ENCODE results near the gene C17orf100. TPM values are rescaled to one million over a fixed set of nuclear protein-coding genes. Genes with fewer than 3 reads are reported as not detected.

The C17orf100 gene
- total RNA-seq = 2.0 to 3.0 TPM (median 2.9 TPM) in 3 replicates
- long read RNA-seq, transcript C17orf100-201 (1 exons, 1,756 nt) = major isoform, 8 of 8 reads
- long read RNA-seq, partial matches to known transcripts = 0 of 8 reads
- long read RNA-seq, other reads (novel, unspliced or antisense) = 0 of 8 reads

DNA sequence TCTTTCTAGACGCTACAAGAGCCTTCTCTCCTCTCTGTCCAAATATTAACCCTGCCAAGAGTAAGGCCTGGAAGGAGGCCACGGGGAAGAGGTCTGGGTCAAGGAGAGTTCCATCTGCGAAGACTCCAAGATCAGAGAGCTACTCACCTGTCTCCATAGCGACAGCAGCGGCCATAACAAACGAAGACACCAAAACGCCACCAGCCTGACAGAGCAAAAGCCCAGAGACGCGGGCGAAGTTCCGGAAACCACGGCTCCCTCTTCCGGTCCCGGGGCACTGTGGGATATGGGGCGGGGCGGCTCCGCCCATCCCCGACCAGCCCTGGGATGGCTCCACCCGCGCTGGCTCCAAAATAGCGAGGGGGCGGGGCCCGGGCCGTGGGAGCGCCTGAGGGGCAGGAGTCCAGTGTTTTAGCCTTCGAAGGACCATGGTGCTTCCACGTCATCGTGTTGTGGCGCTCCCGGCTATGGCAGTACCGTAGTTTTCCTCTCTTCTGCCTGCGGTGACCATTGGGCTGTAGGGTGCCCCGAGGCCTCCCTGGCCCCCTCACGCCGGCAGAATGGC, at the start of gene C17orf100, which contains the start of gene MED31:
C17orf100 (plus strand) TSS at position 409 of the 565 bp plus-strand sequence; CDS start at position 561, 152 bp downstream.
MED31 (minus strand) TSS at position 252 of the 565 bp plus-strand sequence; CDS start at position 175, 77 bp downstream.
- Mint-ChIP-seq H3K27ac (ENCODE audit: unreplicated experiment) (peak within 1 kb of the TSS; percentile 98), H3K4me3 (ENCODE audit: unreplicated experiment) (peak within 1 kb of the TSS; percentile 91), H3K4me1 (ENCODE audit: low read depth) (peaks cover 50% of the 10 kb centered on the region), H3K36me3 (ENCODE audit: low read depth) (peaks cover 10% of the 10 kb centered on the region), H3K27me3 (ENCODE audit: low read depth) (peaks cover 25% of the 10 kb centered on the region), H3K9me3 (ENCODE audit: low read depth) (peaks cover 6% of the 10 kb centered on the region)
- DNase-seq (ENCODE audit: low spot score) = peak; percentile 97
- TF ChIP-seq, protein P1, sequence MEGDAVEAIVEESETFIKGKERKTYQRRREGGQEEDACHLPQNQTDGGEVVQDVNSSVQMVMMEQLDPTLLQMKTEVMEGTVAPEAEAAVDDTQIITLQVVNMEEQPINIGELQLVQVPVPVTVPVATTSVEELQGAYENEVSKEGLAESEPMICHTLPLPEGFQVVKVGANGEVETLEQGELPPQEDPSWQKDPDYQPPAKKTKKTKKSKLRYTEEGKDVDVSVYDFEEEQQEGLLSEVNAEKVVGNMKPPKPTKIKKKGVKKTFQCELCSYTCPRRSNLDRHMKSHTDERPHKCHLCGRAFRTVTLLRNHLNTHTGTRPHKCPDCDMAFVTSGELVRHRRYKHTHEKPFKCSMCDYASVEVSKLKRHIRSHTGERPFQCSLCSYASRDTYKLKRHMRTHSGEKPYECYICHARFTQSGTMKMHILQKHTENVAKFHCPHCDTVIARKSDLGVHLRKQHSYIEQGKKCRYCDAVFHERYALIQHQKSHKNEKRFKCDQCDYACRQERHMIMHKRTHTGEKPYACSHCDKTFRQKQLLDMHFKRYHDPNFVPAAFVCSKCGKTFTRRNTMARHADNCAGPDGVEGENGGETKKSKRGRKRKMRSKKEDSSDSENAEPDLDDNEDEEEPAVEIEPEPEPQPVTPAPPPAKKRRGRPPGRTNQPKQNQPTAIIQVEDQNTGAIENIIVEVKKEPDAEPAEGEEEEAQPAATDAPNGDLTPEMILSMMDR (IDR thresholded peaks at IDR 0.05) = no peak

DNA sequence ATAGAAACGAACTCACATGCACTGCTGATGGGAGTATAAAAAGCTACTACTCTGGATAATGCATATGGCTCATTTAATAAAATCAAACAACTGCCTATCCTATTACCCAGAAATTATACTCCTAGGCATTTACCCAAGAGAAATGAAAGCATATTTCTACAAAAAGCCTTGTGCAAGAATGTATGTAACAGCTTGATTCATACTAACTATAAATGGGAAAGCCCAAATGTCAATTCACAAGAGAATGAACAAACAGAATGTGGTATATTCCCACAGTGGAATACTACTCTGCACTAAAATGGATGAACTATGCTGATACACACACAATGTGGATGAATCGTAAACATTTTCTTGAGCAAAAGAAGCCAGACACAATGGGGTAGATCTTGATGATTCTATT, 49.4 kb upstream of the C17orf100 start:
- Mint-ChIP-seq H3K36me3 (ENCODE audit: low read depth) (peaks cover 28% of the 10 kb centered on the region), H3K4me1 (ENCODE audit: low read depth) (peaks cover 30% of the 10 kb centered on the region), H3K27ac (ENCODE audit: unreplicated experiment) (no peak overlapping the region), H3K9me3 (ENCODE audit: low read depth) (no peaks in the 10 kb centered on the region), H3K27me3 (ENCODE audit: low read depth) (no peaks in the 10 kb centered on the region), H3K4me3 (ENCODE audit: unreplicated experiment) (no peak overlapping the region)
- TF ChIP-seq, protein P1 (IDR thresholded peaks at IDR 0.05) = no peak
- DNase-seq (ENCODE audit: low spot score) = no peak

DNA sequence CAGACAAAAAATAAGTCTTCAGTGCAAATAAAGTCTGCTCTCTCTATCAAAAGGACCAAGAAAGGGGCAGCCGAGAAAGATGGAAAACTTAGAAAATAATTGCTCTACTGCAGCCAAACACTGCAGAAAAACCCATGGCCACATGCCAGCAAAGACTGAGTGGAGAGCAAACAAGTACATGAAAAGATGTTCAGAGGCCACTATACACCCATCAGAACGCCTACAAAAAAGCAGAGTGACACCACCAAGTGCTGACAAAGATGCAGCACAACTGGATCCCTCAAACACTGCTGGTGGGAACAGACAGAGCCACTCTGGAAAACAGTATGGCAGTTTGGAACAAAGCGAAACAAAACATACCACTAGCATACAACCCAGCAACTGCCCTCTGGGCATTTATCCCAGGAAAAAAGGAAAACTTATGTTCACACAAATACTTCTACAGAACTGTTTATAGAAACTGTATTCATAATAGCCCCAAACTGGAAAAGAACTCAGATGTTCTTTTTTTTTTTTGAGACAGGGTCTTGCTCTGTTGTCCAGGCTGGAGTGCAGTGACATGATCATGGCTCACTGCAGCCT, 47.7 kb upstream of the C17orf100 start:
- Mint-ChIP-seq H3K4me1 (ENCODE audit: low read depth) (peaks cover 30% of the 10 kb centered on the region), H3K36me3 (ENCODE audit: low read depth) (peaks cover 35% of the 10 kb centered on the region), H3K4me3 (ENCODE audit: unreplicated experiment) (no peak overlapping the region), H3K27ac (ENCODE audit: unreplicated experiment) (peak overlapping the region; percentile 4), H3K27me3 (ENCODE audit: low read depth) (no peaks in the 10 kb centered on the region), H3K9me3 (ENCODE audit: low read depth) (no peaks in the 10 kb centered on the region)
- DNase-seq (ENCODE audit: low spot score) = no peak
- TF ChIP-seq, protein P1 (IDR thresholded peaks at IDR 0.05) = no peak

DNA sequence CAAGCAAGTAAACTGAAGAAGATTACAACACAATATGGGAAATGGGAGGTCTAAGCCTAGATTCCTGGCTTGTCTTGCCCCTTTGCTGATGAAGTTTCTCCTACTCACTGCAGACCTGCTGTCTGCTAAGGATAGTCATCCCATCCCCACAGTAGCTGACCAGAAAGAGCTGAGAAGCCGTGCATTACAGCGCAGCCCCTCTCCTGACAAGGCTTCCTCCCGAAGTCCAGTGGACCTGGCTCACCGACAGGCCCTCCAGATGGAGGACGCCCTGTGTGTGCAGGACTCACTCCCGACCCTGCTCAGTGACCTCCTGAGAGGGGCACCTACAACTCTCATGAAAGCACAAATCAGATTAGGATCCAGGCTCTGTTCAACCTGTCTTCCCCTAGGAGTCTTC, 46.4 kb upstream of the C17orf100 start:
- H3K27me3 Mint-ChIP-seq (ENCODE audit: low read depth) = no peaks in the 10 kb centered on the region
- peaks cover 43% of the 10 kb centered on the region for H3K36me3 Mint-ChIP-seq (ENCODE audit: low read depth)
- peaks cover 21% of the 10 kb centered on the region for H3K4me1 Mint-ChIP-seq (ENCODE audit: low read depth)
- DNase-seq (ENCODE audit: low spot score) = no peak
- H3K9me3 Mint-ChIP-seq (ENCODE audit: low read depth) = no peaks in the 10 kb centered on the region
- H3K4me3 Mint-ChIP-seq (ENCODE audit: unreplicated experiment) = no peak overlapping the region
- peak overlapping the region; percentile 38 for H3K27ac Mint-ChIP-seq (ENCODE audit: unreplicated experiment)
- TF ChIP-seq, protein P1 (IDR thresholded peaks at IDR 0.05) = no peak

GRCh38 chr17:6608321-6608720, 43.2 kb upstream of the C17orf100 start:
- H3K4me3 Mint-ChIP-seq (ENCODE audit: unreplicated experiment) = no peak overlapping the region
- H3K27me3 Mint-ChIP-seq (ENCODE audit: low read depth) = no peaks in the 10 kb centered on the region
- peaks cover 41% of the 10 kb centered on the region for H3K36me3 Mint-ChIP-seq (ENCODE audit: low read depth)
- no peaks in the 10 kb centered on the region for H3K9me3 Mint-ChIP-seq (ENCODE audit: low read depth)
- TF ChIP-seq, protein P1 (IDR thresholded peaks at IDR 0.05) = no peak
- DNase-seq (ENCODE audit: low spot score) = no peak
- H3K27ac Mint-ChIP-seq (ENCODE audit: unreplicated experiment) = no peak overlapping the region
- H3K4me1 Mint-ChIP-seq (ENCODE audit: low read depth) = peaks cover 13% of the 10 kb centered on the region
